Uterus (tissue), 2 donors: ENCODE data around the gene MEPCE.

ENCODE experiments used
- CTCF ChIP-seq, 4 experiments: fragments of 200-600 bp in 2 of 4; fragments of 450-650 bp in 2 of 4; sonication (generic) in 2 of 4; IDR thresholded peaks; one replicate each; pipeline ENCODE4 v1.5.1; 2016 to 2019; ENCODE audit warnings: antibody characterized with exemption in 4 of 4, mild to moderate bottlenecking in 2 of 4, moderate library complexity in 1 of 4
- POLR2A ChIP-seq, 2 donors: fragments of 450-650 bp; IDR thresholded peaks; one replicate each; pipeline ENCODE4 v1.6.1; 2016; ENCODE audit warnings: antibody characterized with exemption in 2 of 2, mild to moderate bottlenecking in 1 of 2, moderate library complexity in 1 of 2

GRCh38 chr7:100413889-100414288, 15.7 kb upstream of the MEPCE start:
- TF ChIP-seq CTCF (IDR thresholded peaks at IDR 0.05): no peak
- no peak for TF ChIP-seq POLR2A (IDR thresholded peaks at IDR 0.05)
